ENCODE data around the gene GTF2F2.

GRCh38 chr13:45256254-45256653, 135.9 kb downstream of the GTF2F2 start:
- TF ChIP-seq POLR2A (IDR thresholded peaks at IDR 0.05) (no peak), CTCF (IDR thresholded peaks at IDR 0.05) (no peak), POLR2AphosphoS5 (IDR thresholded peaks at IDR 0.05; ENCODE audit: insufficient read depth in 1 of 2, low read depth in 1 of 2) (no peak)
